ENCODE measurements around the gene SUPT3H. TPM values are rescaled to one million over a fixed set of nuclear protein-coding genes. Genes with fewer than 3 reads are reported as not detected.
"Not testable (repeated sequence)": the region's sequence is repeated elsewhere in the genome, so short reads cannot be mapped to it uniquely, and the experiment has no call there.

SUPT3H gene
- total RNA-seq, 1 donor from 2014 or later: 14.8 TPM

GRCh38 chr6:45073771-45074170, 304.0 kb downstream of the SUPT3H start:
- Mint-ChIP-seq H3K9me3 (peaks cover 13% of the 10 kb centered on the region), H3K27ac (no peak overlapping the region), H3K4me3 (ENCODE audit: low read depth) (no peak overlapping the region), H3K36me3 (ENCODE audit: low read depth) (peaks cover 16% of the 10 kb centered on the region), H3K4me1 (ENCODE audit: low read depth) (peaks cover 26% of the 10 kb centered on the region), H3K27me3 (ENCODE audit: low read depth) (no peaks in the 10 kb centered on the region)
- intact Hi-C loops (cut with micrococcal nuclease): no loop called here
- DNase-seq (ENCODE audit: low spot score): no peak

GRCh38 chr6:45072673-45073072, 305.1 kb downstream of the SUPT3H start:
- peaks cover 5% of the 10 kb centered on the region for H3K36me3 Mint-ChIP-seq (ENCODE audit: low read depth)
- intact Hi-C loops (cut with micrococcal nuclease): no loop called here
- H3K4me3 Mint-ChIP-seq (ENCODE audit: low read depth): no peak overlapping the region
- H3K9me3 Mint-ChIP-seq: peaks cover 2% of the 10 kb centered on the region
- DNase-seq (ENCODE audit: low spot score): no peak
- no peaks in the 10 kb centered on the region for H3K27me3 Mint-ChIP-seq (ENCODE audit: low read depth)
- H3K4me1 Mint-ChIP-seq (ENCODE audit: low read depth): peaks cover 26% of the 10 kb centered on the region
- H3K27ac Mint-ChIP-seq: no peak overlapping the region

GRCh38 chr6:45072016-45072415, 305.7 kb downstream of the SUPT3H start:
- Mint-ChIP-seq H3K4me1 (ENCODE audit: low read depth) (peaks cover 26% of the 10 kb centered on the region), H3K4me3 (ENCODE audit: low read depth) (no peak overlapping the region), H3K9me3 (no peaks in the 10 kb centered on the region), H3K36me3 (ENCODE audit: low read depth) (peaks cover 2% of the 10 kb centered on the region), H3K27me3 (ENCODE audit: low read depth) (no peaks in the 10 kb centered on the region), H3K27ac (no peak overlapping the region)
- DNase-seq (ENCODE audit: low spot score): no peak
- intact Hi-C loops (cut with micrococcal nuclease): no loop called here

GRCh38 chr6:45069091-45069490, 308.6 kb downstream of the SUPT3H start:
- peaks cover 15% of the 10 kb centered on the region for H3K4me1 Mint-ChIP-seq (ENCODE audit: low read depth)

GRCh38 chr6:45067446-45067845, 310.3 kb downstream of the SUPT3H start:
- not testable (repeated sequence) for H3K4me3 Mint-ChIP-seq (ENCODE audit: low read depth)

More at GRCh38 chr6:45069091-45069490, 308.6 kb downstream of the SUPT3H start:
- intact Hi-C loops (cut with micrococcal nuclease): no loop called here
- H3K36me3 Mint-ChIP-seq (ENCODE audit: low read depth): no peaks in the 10 kb centered on the region
- H3K27ac Mint-ChIP-seq: no peak overlapping the region
- DNase-seq (ENCODE audit: low spot score): no peak
- no peaks in the 10 kb centered on the region for H3K9me3 Mint-ChIP-seq
- no peak overlapping the region for H3K4me3 Mint-ChIP-seq (ENCODE audit: low read depth)
- no peaks in the 10 kb centered on the region for H3K27me3 Mint-ChIP-seq (ENCODE audit: low read depth)

GRCh38 chr6:45062659-45063058, 315.1 kb downstream of the SUPT3H start:
- H3K4me3 Mint-ChIP-seq (ENCODE audit: low read depth); H3K27me3 Mint-ChIP-seq (ENCODE audit: low read depth); H3K27ac Mint-ChIP-seq; DNase-seq (ENCODE audit: low spot score); H3K4me1 Mint-ChIP-seq (ENCODE audit: low read depth); intact Hi-C loops (cut with micrococcal nuclease): not testable (repeated sequence)
- Mint-ChIP-seq H3K9me3 (peaks cover 23% of the 10 kb centered on the region), H3K36me3 (ENCODE audit: low read depth) (peaks cover 17% of the 10 kb centered on the region)

More at GRCh38 chr6:45067446-45067845, 310.3 kb downstream of the SUPT3H start:
- intact Hi-C loops (cut with micrococcal nuclease); H3K9me3 Mint-ChIP-seq; H3K4me1 Mint-ChIP-seq (ENCODE audit: low read depth); H3K36me3 Mint-ChIP-seq (ENCODE audit: low read depth); DNase-seq (ENCODE audit: low spot score); H3K27ac Mint-ChIP-seq; H3K27me3 Mint-ChIP-seq (ENCODE audit: low read depth): not testable (repeated sequence)

- Mint-ChIP-seq H3K4me3 (ENCODE audit: low read depth) (no peak overlapping the region), H3K9me3 (peaks cover 23% of the 10 kb centered on the region), H3K27me3 (ENCODE audit: low read depth) (no peaks in the 10 kb centered on the region), H3K4me1 (ENCODE audit: low read depth) (peaks cover 22% of the 10 kb centered on the region), H3K27ac (no peak overlapping the region), H3K36me3 (ENCODE audit: low read depth) (peaks cover 19% of the 10 kb centered on the region)
- DNase-seq (ENCODE audit: low spot score): no peak
- intact Hi-C loops (cut with micrococcal nuclease): no loop called here
Observed at GRCh38 chr6:45057711-45058110, 320.0 kb downstream of the SUPT3H start.

- peaks cover 6% of the 10 kb centered on the region for H3K9me3 Mint-ChIP-seq
- peaks cover 6% of the 10 kb centered on the region for H3K36me3 Mint-ChIP-seq (ENCODE audit: low read depth)
- H3K4me3 Mint-ChIP-seq (ENCODE audit: low read depth): no peak overlapping the region
- no peaks in the 10 kb centered on the region for H3K27me3 Mint-ChIP-seq (ENCODE audit: low read depth)
- H3K27ac Mint-ChIP-seq: no peak overlapping the region
- peaks cover 29% of the 10 kb centered on the region for H3K4me1 Mint-ChIP-seq (ENCODE audit: low read depth)
- no peak for DNase-seq (ENCODE audit: low spot score)
- intact Hi-C loops (cut with micrococcal nuclease): loop anchor here (2.0 kb wide), 1 partner anchor 78 kb away; no protein-coding TSS in a partner anchor
Observed at GRCh38 chr6:45054610-45055009, 323.1 kb downstream of the SUPT3H start.

GRCh38 chr6:45052325-45052724, 325.4 kb downstream of the SUPT3H start:
- peaks cover 45% of the 10 kb centered on the region for H3K4me1 Mint-ChIP-seq (ENCODE audit: low read depth)
- no peak overlapping the region for H3K4me3 Mint-ChIP-seq (ENCODE audit: low read depth)
- intact Hi-C loops (cut with micrococcal nuclease): loop anchor here (1.0 kb wide), 1 partner anchor 111 kb away; no protein-coding TSS in a partner anchor
- H3K27ac Mint-ChIP-seq: no peak overlapping the region
- H3K36me3 Mint-ChIP-seq (ENCODE audit: low read depth): peaks cover 21% of the 10 kb centered on the region
- H3K9me3 Mint-ChIP-seq: peaks cover 15% of the 10 kb centered on the region
- H3K27me3 Mint-ChIP-seq (ENCODE audit: low read depth): no peaks in the 10 kb centered on the region
- no peak for DNase-seq (ENCODE audit: low spot score)

- Mint-ChIP-seq H3K4me1 (ENCODE audit: low read depth) (peaks cover 46% of the 10 kb centered on the region), H3K9me3 (peaks cover 18% of the 10 kb centered on the region), H3K4me3 (ENCODE audit: low read depth) (no peak overlapping the region), H3K27me3 (ENCODE audit: low read depth) (no peaks in the 10 kb centered on the region), H3K36me3 (ENCODE audit: low read depth) (peaks cover 18% of the 10 kb centered on the region), H3K27ac (peak overlapping the region; percentile 53)
- DNase-seq (ENCODE audit: low spot score): no peak
- intact Hi-C loops (cut with micrococcal nuclease): no loop called here
Observed at GRCh38 chr6:45049188-45049843, 328.4 kb downstream of the SUPT3H start.

GRCh38 chr6:45047573-45047972, 330.2 kb downstream of the SUPT3H start:
- DNase-seq (ENCODE audit: low spot score): no peak
- intact Hi-C loops (cut with micrococcal nuclease): no loop called here
- H3K27ac Mint-ChIP-seq: no peak overlapping the region
- no peak overlapping the region for H3K4me3 Mint-ChIP-seq (ENCODE audit: low read depth)
- peaks cover 18% of the 10 kb centered on the region for H3K9me3 Mint-ChIP-seq
- H3K4me1 Mint-ChIP-seq (ENCODE audit: low read depth): peaks cover 45% of the 10 kb centered on the region
- peaks cover 18% of the 10 kb centered on the region for H3K36me3 Mint-ChIP-seq (ENCODE audit: low read depth)
- H3K27me3 Mint-ChIP-seq (ENCODE audit: low read depth): no peaks in the 10 kb centered on the region

- DNase-seq (ENCODE audit: low spot score): no peak
- Mint-ChIP-seq H3K27ac (no peak overlapping the region), H3K36me3 (ENCODE audit: low read depth) (peaks cover 18% of the 10 kb centered on the region), H3K4me1 (ENCODE audit: low read depth) (peaks cover 44% of the 10 kb centered on the region), H3K9me3 (peaks cover 18% of the 10 kb centered on the region), H3K4me3 (ENCODE audit: low read depth) (no peak overlapping the region), H3K27me3 (ENCODE audit: low read depth) (no peaks in the 10 kb centered on the region)
- intact Hi-C loops (cut with micrococcal nuclease): no loop called here
Observed at GRCh38 chr6:45045253-45045601, 332.5 kb downstream of the SUPT3H start.

GRCh38 chr6:45044510-45045252, 333.1 kb downstream of the SUPT3H start:
- Mint-ChIP-seq H3K36me3 (ENCODE audit: low read depth) (peaks cover 18% of the 10 kb centered on the region), H3K4me3 (ENCODE audit: low read depth) (no peak overlapping the region), H3K4me1 (ENCODE audit: low read depth) (peaks cover 40% of the 10 kb centered on the region), H3K27ac (no peak overlapping the region), H3K9me3 (peaks cover 18% of the 10 kb centered on the region), H3K27me3 (ENCODE audit: low read depth) (no peaks in the 10 kb centered on the region)
- no peak for DNase-seq (ENCODE audit: low spot score)
- intact Hi-C loops (cut with micrococcal nuclease): no loop called here
